HL-60 (cell line): ENCODE measurements around the gene ARL2BP.
"Not testable (repeated sequence)": the region's sequence is repeated elsewhere in the genome, so short reads cannot be mapped to it uniquely, and the experiment has no call there.

Source experiments
- DNase-seq, 2 experiments: peaks; one replicate each; pipeline ENCODE4 v3.0.0-alpha.2; 2010 to 2020; ENCODE audit warnings: low read depth in 1 of 2, low spot score in 1 of 2
- H3K27ac ChIP-seq: fragments of 250-450 bp; sonication (Bioruptor Pico); replicated peaks from 2 replicates; pipeline ENCODE4 v1.5.1; 2020; ENCODE audit warnings: mild to moderate bottlenecking, moderate library complexity
- H3K27me3 ChIP-seq: fragments of 250-450 bp; sonication (Bioruptor Pico); 2 replicates; pipeline ENCODE4 v1.5.1; 2021; ENCODE audit warnings: mild to moderate bottlenecking, moderate library complexity; ENCODE audit not compliant: insufficient read depth, poor library complexity, severe bottlenecking
- H3K4me3 ChIP-seq: replicated peaks from 2 replicates; pipeline ENCODE4 v1.5.1; 2011; ENCODE audit warnings: mild to moderate bottlenecking, control low read depth, low read length; ENCODE audit not compliant: insufficient read depth
- CTCF ChIP-seq: IDR thresholded peaks from one replicate; pipeline ENCODE4 v1.5.1; 2011; ENCODE audit warnings: low read length, control low read depth, inconsistent platforms; ENCODE audit not compliant: insufficient read depth
- GABPA ChIP-seq: IDR thresholded peaks from 2 replicates; pipeline ENCODE4 v1.6.1; 2012; ENCODE audit warnings: low read depth
- POLR2AphosphoS5 ChIP-seq: IDR thresholded peaks from 2 replicates; pipeline ENCODE4 v1.6.1; 2012; ENCODE audit warnings: low read depth
- REST ChIP-seq: IDR thresholded peaks from 2 replicates; pipeline ENCODE4 v1.6.1; 2012; ENCODE audit warnings: low read depth; ENCODE audit not compliant: insufficient replicate concordance
- SPI1 ChIP-seq: IDR thresholded peaks from 2 replicates; pipeline ENCODE4 v1.6.1; 2012; ENCODE audit warnings: low read depth, mild to moderate bottlenecking, borderline replicate concordance
- long read RNA-seq: library from polyadenylated mRNA; unstranded; transcript quantifications from one replicate; pipeline ENCODE4 v2.0.0, GENCODE V29; 2020

The ARL2BP gene
- long read RNA-seq, transcript ARL2BP-201 (6 exons, 2,130 nt): major isoform, 76 of 83 reads
- long read RNA-seq, partial matches to known transcripts: 3 of 83 reads
- long read RNA-seq, other reads (novel, unspliced or antisense): 4 of 83 reads

- Histone ChIP-seq H3K4me3 (peak within 1 kb of the TSS; percentile 76), H3K27me3 (no peaks in the 10 kb centered on the region), H3K27ac (peak within 1 kb of the TSS; percentile 71)
- DNase-seq: peak; percentile 88 to 97
- TF ChIP-seq SPI1 (peak; percentile 91), GABPA (peak; percentile 73; the same call in 1 of the 2 replicates), REST (no peak), CTCF (no peak), POLR2AphosphoS5 (peak; percentile 85)
These were observed at the start of gene ARL2BP for GRCh38 chr16:57244767-57245471. ARL2BP (plus strand) TSS chr16:57245259; CDS start chr16:57245368, 109 bp downstream.

- H3K4me3 ChIP-seq: no peak overlapping the region
- no peak for DNase-seq
- no peaks in the 10 kb centered on the region for H3K27me3 ChIP-seq
- no peak overlapping the region for H3K27ac ChIP-seq
- TF ChIP-seq GABPA (no peak), REST (no peak), POLR2AphosphoS5 (no peak), SPI1 (no peak)
These were observed 48.8 kb upstream of the ARL2BP start for GRCh38 chr16:57196286-57196685.

GRCh38 chr16:57196753-57197152, 48.3 kb upstream of the ARL2BP start:
- Histone ChIP-seq H3K27ac (no peak overlapping the region), H3K4me3 (no peak overlapping the region)

GRCh38 chr16:57200321-57200720, 44.7 kb upstream of the ARL2BP start:
- DNase-seq: not testable (repeated sequence)

More at GRCh38 chr16:57196753-57197152, 48.3 kb upstream of the ARL2BP start:
- DNase-seq: no peak
- no peaks in the 10 kb centered on the region for H3K27me3 ChIP-seq
- TF ChIP-seq CTCF (no peak), SPI1 (no peak)

GRCh38 chr16:57200926-57201325, 44.1 kb upstream of the ARL2BP start:
- not testable (repeated sequence) for H3K27ac ChIP-seq, DNase-seq, H3K27me3 ChIP-seq, H3K4me3 ChIP-seq

More at GRCh38 chr16:57200321-57200720, 44.7 kb upstream of the ARL2BP start:
- H3K27ac ChIP-seq, H3K4me3 ChIP-seq, H3K27me3 ChIP-seq: not testable (repeated sequence)
